Thyroid gland (tissue), 4 donors: ENCODE data around the gene MAP3K5.

Experiments used
- CTCF ChIP-seq, 6 experiments: fragments of 200-600 bp in 3 of 6; fragments of 450-650 bp in 3 of 6; sonication (generic) in 3 of 6; IDR thresholded peaks; one replicate each; pipeline ENCODE4 v1.5.1; 2016 to 2019; ENCODE audit warnings: antibody characterized with exemption in 6 of 6, mild to moderate bottlenecking in 2 of 6, inconsistent platforms in 1 of 6, moderate library complexity in 1 of 6
- POLR2A ChIP-seq, 2 donors: fragments of 450-650 bp; IDR thresholded peaks; one replicate each; pipeline ENCODE4 v1.6.1; 2017; ENCODE audit warnings: antibody characterized with exemption in 2 of 2, mild to moderate bottlenecking in 2 of 2, moderate library complexity in 1 of 2

- TF ChIP-seq CTCF (IDR thresholded peaks at IDR 0.05) (no peak), POLR2A (IDR thresholded peaks at IDR 0.05) (no peak)
Observed at GRCh38 chr6:136534268-136534667, 258.0 kb downstream of the MAP3K5 start.
